Transverse colon (tissue), 4 donors: ENCODE results near the gene PRIMA1. TPM values are rescaled to one million over a fixed set of nuclear protein-coding genes. Genes with fewer than 3 reads are reported as not detected.

Experiments
- DNase-seq: peaks from one replicate; pipeline ENCODE4 v3.0.0-alpha.2; 2019
- H3K27ac ChIP-seq, 4 donors: fragments of 200-600 bp; sonication (generic); 2 replicates each; pipeline ENCODE4 v1.5.1; 2016 to 2018; ENCODE audit warnings: inconsistent platforms in 4 of 4
- H3K27me3 ChIP-seq: fragments of 200-600 bp; sonication (generic); 2 replicates; pipeline ENCODE4 v1.5.1; 2017; ENCODE audit warnings: inconsistent platforms
- H3K36me3 ChIP-seq, 4 donors: fragments of 200-600 bp; sonication (generic); 2 replicates each; pipeline ENCODE4 v1.5.1; 2017 to 2019; ENCODE audit warnings: inconsistent platforms in 4 of 4
- H3K4me1 ChIP-seq, 4 donors: fragments of 200-600 bp; sonication (generic); 2 replicates each; pipeline ENCODE4 v1.5.1; 2017 to 2020; ENCODE audit warnings: inconsistent platforms in 4 of 4
- H3K4me3 ChIP-seq, 4 donors: fragments of 200-600 bp; sonication (generic); 1 replicate in 1 of 4; 2 replicates in 3 of 4; pipeline versions ENCODE4 v1.5.1 to v1.6.1; 2017 to 2019; ENCODE audit warnings: inconsistent platforms in 4 of 4
- H3K9me3 ChIP-seq, 2 donors: fragments of 200-600 bp; sonication (generic); 2 replicates each; pipeline ENCODE4 v1.5.1; 2017 to 2019; ENCODE audit warnings: inconsistent platforms in 2 of 2
- CTCF ChIP-seq, 5 experiments: fragments of 200-600 bp in 3 of 5; fragments of 450-650 bp in 2 of 5; sonication (generic) in 3 of 5; IDR thresholded peaks; 1 replicate in 2 of 5; 2 replicates in 3 of 5; pipeline ENCODE4 v1.5.1; 2016 to 2017; ENCODE audit warnings: antibody characterized with exemption in 5 of 5, inconsistent platforms in 3 of 5, mild to moderate bottlenecking in 2 of 5, moderate library complexity in 1 of 5
- EP300 ChIP-seq: sonication (generic); formaldehyde crosslinking; IDR thresholded peaks from one replicate; pipeline ENCODE4 v1.6.1; 2017; ENCODE audit warnings: antibody characterized with exemption, low read depth
- POLR2A ChIP-seq: fragments of 450-650 bp; IDR thresholded peaks from one replicate; pipeline ENCODE4 v1.6.1; 2016; ENCODE audit warnings: antibody characterized with exemption, mild to moderate bottlenecking, moderate library complexity
- POLR2AphosphoS5 ChIP-seq, 3 donors: sonication (generic); formaldehyde crosslinking; IDR thresholded peaks; one replicate each; pipeline ENCODE4 v1.6.1; 2016; ENCODE audit warnings: antibody characterized with exemption in 3 of 3
- WGBS, 2 donors: methylation state at CpG; one replicate each; pipeline ENCODE4 v1.1.5; 2018; ENCODE audit warnings: low coverage in 1 of 2; 5-methylcytosine and 5-hydroxymethylcytosine counted together
- in situ Hi-C, 4 donors: fragments of 200-750 bp; cut with MboI; loops; one replicate each; pipeline versions ENCODE4 v1.15.0 to v1.15.1; 2017; ENCODE audit warnings: low sequenced_read_pairs in 3 of 4, low pct_ligation_motif_present in 1 of 4, low pct_unique_long_range_greater_than_20kb in 1 of 4
- intact Hi-C: fragments of 100-400 bp; cut with DNase I; formaldehyde crosslinking; loops from one replicate; pipeline ENCODE4 v1.15.1; 2023; ENCODE audit warnings: low total_unique reads
- total RNA-seq, 4 donors: library from RNA; depleted of rRNA; stranded (reverse); fragments of >200 nt; gene quantifications; one replicate each; pipeline ENCODE4 v1.1.0, GENCODE V29; 2016

PRIMA1 gene
- total RNA-seq, 4 donors from 2014 or later = 3.0 to 8.2 (median 4.8) TPM

- Histone ChIP-seq H3K27ac (no peak overlapping the region), H3K4me1 (peaks cover 0 to 3% (median 0%) of the 10 kb centered on the region in 4 donors), H3K27me3 (no peaks in the 10 kb centered on the region), H3K9me3 (no peaks in the 10 kb centered on the region), H3K36me3 (no peaks in the 10 kb centered on the region), H3K4me3 (no peak overlapping the region)
- no peak for DNase-seq
- 75 to 86% methylated on average over 4 to 19 of the region's 21 CpGs for WGBS, 2 donors
- in situ Hi-C loops (no loop called here), intact Hi-C loops (loop anchor here (5.0 kb wide), 1 partner anchor 1939 kb away; no protein-coding TSS in a partner anchor)
- TF ChIP-seq CTCF (IDR thresholded peaks at IDR 0.05) (no peak), EP300 (no peak), POLR2AphosphoS5 (IDR thresholded peaks at IDR 0.05) (no peak), POLR2A (no peak)
Measured at GRCh38 chr14:93706360-93706955, 81.8 kb downstream of the PRIMA1 start.

- Histone ChIP-seq H3K27me3 (no peaks in the 10 kb centered on the region), H3K4me3 (no peak overlapping the region), H3K4me1 (peaks cover 0 to 3% (median 0%) of the 10 kb centered on the region in 4 donors), H3K9me3 (no peaks in the 10 kb centered on the region), H3K36me3 (no peaks in the 10 kb centered on the region), H3K27ac (no peak overlapping the region)
- TF ChIP-seq CTCF (IDR thresholded peaks at IDR 0.05) (no peak), POLR2AphosphoS5 (IDR thresholded peaks at IDR 0.05) (no peak), POLR2A (no peak), EP300 (no peak)
- DNase-seq = no peak
- intact Hi-C loops (loop anchor here (5.0 kb wide), 1 partner anchor 1938 kb away; no protein-coding TSS in a partner anchor), in situ Hi-C loops (no loop called here)
- WGBS, 2 donors = 86 to 91% methylated on average over 6 to 15 of the region's 15 CpGs
Measured at GRCh38 chr14:93705513-93706156, 82.7 kb downstream of the PRIMA1 start.

- no peak overlapping the region for H3K4me3 ChIP-seq
- 40 to 88% methylated on average over 1 to 6 of the region's 6 CpGs for WGBS, 2 donors
- intact Hi-C loops (no loop called here), in situ Hi-C loops (no loop called here)
- H3K4me1 ChIP-seq = peaks cover 0 to 3% (median 0%) of the 10 kb centered on the region in 4 donors
- no peak overlapping the region for H3K27ac ChIP-seq
- no peaks in the 10 kb centered on the region for H3K36me3 ChIP-seq
- no peak for TF ChIP-seq EP300
- no peak for DNase-seq
- no peaks in the 10 kb centered on the region for H3K9me3 ChIP-seq
- no peaks in the 10 kb centered on the region for H3K27me3 ChIP-seq
Measured at GRCh38 chr14:93703941-93704340, 84.3 kb downstream of the PRIMA1 start.

GRCh38 chr14:93702946-93703345 lies 85.3 kb downstream of the PRIMA1 start:
- DNase-seq = no peak
- Histone ChIP-seq H3K27ac (no peak overlapping the region), H3K9me3 (no peaks in the 10 kb centered on the region), H3K4me3 (no peak overlapping the region), H3K4me1 (peaks cover 0 to 2% (median 0%) of the 10 kb centered on the region in 4 donors), H3K36me3 (no peaks in the 10 kb centered on the region), H3K27me3 (no peaks in the 10 kb centered on the region)
- intact Hi-C loops (no loop called here), in situ Hi-C loops (no loop called here)
- no peak for TF ChIP-seq EP300
- no peak for TF ChIP-seq CTCF (IDR thresholded peaks at IDR 0.05)
- no peak for TF ChIP-seq POLR2A
- TF ChIP-seq POLR2AphosphoS5 (IDR thresholded peaks at IDR 0.05) = no peak
- WGBS, 2 donors = 78% methylated on average over 6 of the region's 6 CpGs; no CpG with 5 or more reads in 1 of the 2 donors
